ENCODE results near the gene IFNGR1.

DNA sequence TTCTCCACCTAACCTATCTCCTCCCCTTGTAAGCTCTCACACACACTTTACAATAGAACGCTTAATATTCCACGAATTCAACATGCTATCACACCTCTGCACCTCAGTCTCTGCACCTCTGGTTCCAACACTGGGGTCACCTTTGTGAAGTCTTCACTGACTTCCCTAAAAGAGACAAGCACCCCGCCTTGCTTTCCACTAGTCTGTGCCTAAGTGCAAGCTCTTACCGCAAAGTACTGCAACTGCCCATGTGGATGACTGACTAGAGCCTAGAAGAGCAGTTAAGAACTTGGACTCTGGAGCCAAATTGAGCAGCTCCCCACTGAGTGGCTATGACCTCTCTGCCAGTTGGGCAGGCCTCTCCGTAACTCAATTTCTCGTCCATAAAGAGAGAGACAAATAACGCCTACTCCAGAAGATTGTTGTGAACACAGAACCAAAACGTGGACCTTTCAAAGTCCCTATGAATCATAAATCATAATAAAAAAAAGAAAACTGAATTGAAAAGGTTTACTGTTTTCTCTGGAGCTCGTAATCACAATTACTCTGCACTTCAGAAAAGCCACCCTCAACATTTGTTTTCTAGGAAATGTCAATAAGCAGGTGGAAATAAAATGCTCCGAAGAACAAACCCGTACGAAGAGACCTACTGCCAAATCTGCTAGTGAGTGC is 1.2 kb downstream of the IFNGR1 start:
- TF ChIP-seq TCF7L2 (IDR thresholded peaks at IDR 0.05; ENCODE audit: low read depth, low read length) (no peak), TCF12 (IDR thresholded peaks at IDR 0.05) (no peak), TCF12 (CRISPR knock-in tag; IDR thresholded peaks at IDR 0.05) (no peak), TAF15 (IDR thresholded peaks at IDR 0.05; ENCODE audit: low read depth, low read length, poor library complexity, severe bottlenecking) (no peak), ZFYVE20 (CRISPR knock-in tag; IDR thresholded peaks at IDR 0.05; ENCODE audit: borderline replicate concordance, low read depth) (no peak), TAF1 (CRISPR knock-in tag; IDR thresholded peaks at IDR 0.05) (no peak), DPF2 (CRISPR knock-in tag; IDR thresholded peaks at IDR 0.05; ENCODE audit: borderline replicate concordance, low read depth) (no peak), EZH2 (conservative IDR thresholded peaks at IDR 0.05; ENCODE audit: low read depth, low read length) (no peak), SIN3A (IDR thresholded peaks at IDR 0.05; ENCODE audit: borderline replicate concordance, low read depth, low read length) (0 out of 2 replicates have a peak, but pooled peaks have one; percentile 12), ZNF468 (CRISPR knock-in tag; IDR thresholded peaks at IDR 0.05) (no peak), MLLT10 (CRISPR knock-in tag; IDR thresholded peaks at IDR 0.05) (no peak), KLF16 (CRISPR knock-in tag; IDR thresholded peaks at IDR 0.05) (no peak)
- TF ChIP-seq, protein P1, sequence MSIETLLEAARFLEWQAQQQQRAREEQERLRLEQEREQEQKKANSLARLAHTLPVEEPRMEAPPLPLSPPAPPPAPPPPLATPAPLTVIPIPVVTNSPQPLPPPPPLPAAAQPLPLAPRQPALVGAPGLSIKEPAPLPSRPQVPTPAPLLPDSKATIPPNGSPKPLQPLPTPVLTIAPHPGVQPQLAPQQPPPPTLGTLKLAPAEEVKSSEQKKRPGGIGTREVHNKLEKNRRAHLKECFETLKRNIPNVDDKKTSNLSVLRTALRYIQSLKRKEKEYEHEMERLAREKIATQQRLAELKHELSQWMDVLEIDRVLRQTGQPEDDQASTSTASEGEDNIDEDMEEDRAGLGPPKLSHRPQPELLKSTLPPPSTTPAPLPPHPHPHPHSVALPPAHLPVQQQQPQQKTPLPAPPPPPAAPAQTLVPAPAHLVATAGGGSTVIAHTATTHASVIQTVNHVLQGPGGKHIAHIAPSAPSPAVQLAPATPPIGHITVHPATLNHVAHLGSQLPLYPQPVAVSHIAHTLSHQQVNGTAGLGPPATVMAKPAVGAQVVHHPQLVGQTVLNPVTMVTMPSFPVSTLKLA (IDR thresholded peaks at IDR 0.05): no peak
- TF ChIP-seq, protein P2, sequence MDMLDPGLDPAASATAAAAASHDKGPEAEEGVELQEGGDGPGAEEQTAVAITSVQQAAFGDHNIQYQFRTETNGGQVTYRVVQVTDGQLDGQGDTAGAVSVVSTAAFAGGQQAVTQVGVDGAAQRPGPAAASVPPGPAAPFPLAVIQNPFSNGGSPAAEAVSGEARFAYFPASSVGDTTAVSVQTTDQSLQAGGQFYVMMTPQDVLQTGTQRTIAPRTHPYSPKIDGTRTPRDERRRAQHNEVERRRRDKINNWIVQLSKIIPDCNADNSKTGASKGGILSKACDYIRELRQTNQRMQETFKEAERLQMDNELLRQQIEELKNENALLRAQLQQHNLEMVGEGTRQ (IDR thresholded peaks at IDR 0.05; ENCODE audit: low read depth, low read length): no peak
- TF ChIP-seq, protein P2 (CRISPR knock-in tag; IDR thresholded peaks at IDR 0.05; ENCODE audit: borderline replicate concordance): no peak
- TF ChIP-seq, protein P3, sequence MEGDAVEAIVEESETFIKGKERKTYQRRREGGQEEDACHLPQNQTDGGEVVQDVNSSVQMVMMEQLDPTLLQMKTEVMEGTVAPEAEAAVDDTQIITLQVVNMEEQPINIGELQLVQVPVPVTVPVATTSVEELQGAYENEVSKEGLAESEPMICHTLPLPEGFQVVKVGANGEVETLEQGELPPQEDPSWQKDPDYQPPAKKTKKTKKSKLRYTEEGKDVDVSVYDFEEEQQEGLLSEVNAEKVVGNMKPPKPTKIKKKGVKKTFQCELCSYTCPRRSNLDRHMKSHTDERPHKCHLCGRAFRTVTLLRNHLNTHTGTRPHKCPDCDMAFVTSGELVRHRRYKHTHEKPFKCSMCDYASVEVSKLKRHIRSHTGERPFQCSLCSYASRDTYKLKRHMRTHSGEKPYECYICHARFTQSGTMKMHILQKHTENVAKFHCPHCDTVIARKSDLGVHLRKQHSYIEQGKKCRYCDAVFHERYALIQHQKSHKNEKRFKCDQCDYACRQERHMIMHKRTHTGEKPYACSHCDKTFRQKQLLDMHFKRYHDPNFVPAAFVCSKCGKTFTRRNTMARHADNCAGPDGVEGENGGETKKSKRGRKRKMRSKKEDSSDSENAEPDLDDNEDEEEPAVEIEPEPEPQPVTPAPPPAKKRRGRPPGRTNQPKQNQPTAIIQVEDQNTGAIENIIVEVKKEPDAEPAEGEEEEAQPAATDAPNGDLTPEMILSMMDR (CRISPR knock-in tag; IDR thresholded peaks at IDR 0.05): no peak

Data from HepG2 (cell line).